HCT116 (cell line): ENCODE results near the gene CPHXL2. TPM values are rescaled to one million over a fixed set of nuclear protein-coding genes. Genes with fewer than 3 reads are reported as not detected.

Source experiments
- ATAC-seq: fragments of 200-7000 bp; cut with Tn5 transposase; 2 replicates; pipeline ENCODE4 v1.9.1; 2020; ENCODE audit warnings: mild to moderate bottlenecking, moderate library complexity
- BruUV-seq: library from RNA; stranded (reverse); fragments of 400-500 nt; replicated peaks from 2 replicates; lab custom pipeline; 2021; lab: Mats Ljungman, UMichigan
- CTCF ChIA-PET: fragments of 300-600 bp; sonication (Branson Sonifier 250); formaldehyde crosslinking; loops from one replicate; lab custom pipeline; 2021; ENCODE audit warnings: antibody characterized with exemption; lab: Charles Lee
- POLR2A ChIA-PET: fragments of 300-600, 350-600 bp; sonication (Branson Sonifier 250); formaldehyde crosslinking; loops from one replicate; lab custom pipeline; 2021; ENCODE audit warnings: antibody characterized with exemption; lab: Charles Lee
- RAD21 ChIA-PET, 2 experiments: fragments of 300-600 bp; sonication (Branson Sonifier 250); formaldehyde crosslinking; loops; one replicate each; lab custom pipeline; 2023; ENCODE audit warnings: low total read pairs in 2 of 2; ENCODE audit not compliant: uncharacterized antibody in 2 of 2, unreplicated experiment in 2 of 2, low non-redundant PET in 1 of 2; lab: Charles Lee
- DNase-seq: peaks from one replicate; pipeline ENCODE4 v3.0.0-alpha.2; 2010; ENCODE audit warnings: low read depth, low spot score
- H2AFZ ChIP-seq: fragments of 200-600 bp; shearing (Covaris generic), sonication (generic); 2 replicates; pipeline ENCODE4 v1.6.1; 2017; ENCODE audit warnings: low read depth, mixed run types, mixed read lengths, antibody characterized with exemption, low read length; ENCODE audit not compliant: poor library complexity, severe bottlenecking
- H3K27ac ChIP-seq: 2 replicates; pipeline ENCODE4 v1.5.1; 2012; ENCODE audit warnings: low read depth, low read length
- H3K27me3 ChIP-seq: fragments of 200-600 bp; sonication (generic); 2 replicates; pipeline ENCODE4 v1.6.1; 2016; ENCODE audit warnings: mixed run types, low read length, mixed read lengths; ENCODE audit not compliant: insufficient read depth
- H3K36me3 ChIP-seq, 2 experiments: fragments of 200-500 bp in 1 of 2; fragments of 200-600 bp in 1 of 2; sonication (Bioruptor generic) in 1 of 2; sonication (generic) in 1 of 2; 2 replicates each; pipeline versions ENCODE4 v1.5.1 to v1.6.1; 2014 to 2016; ENCODE audit warnings: low read length in 2 of 2, inconsistent platforms in 1 of 2, mixed read lengths in 1 of 2, mixed run types in 1 of 2; ENCODE audit not compliant: insufficient read depth in 2 of 2, control insufficient read depth in 1 of 2
- H3K4me1 ChIP-seq, 2 experiments: fragments of 200-600 bp in 1 of 2; sonication (generic) in 1 of 2; 2 replicates each; pipeline versions ENCODE4 v1.5.1 to v1.6.1; 2012 to 2017; ENCODE audit warnings: low read length in 2 of 2, inconsistent platforms in 1 of 2, mild to moderate bottlenecking in 1 of 2, mixed read lengths in 1 of 2, mixed run types in 1 of 2, moderate library complexity in 1 of 2; ENCODE audit not compliant: insufficient read depth in 2 of 2, control insufficient read depth in 1 of 2
- H3K4me2 ChIP-seq: fragments of 200-600 bp; sonication (generic); 2 replicates; pipeline ENCODE4 v1.6.1; 2017; ENCODE audit warnings: mixed run types, low read length, mixed read lengths
- H3K4me3 ChIP-seq, 2 experiments: fragments of 200-600 bp in 1 of 2; sonication (generic) in 1 of 2; replicated peaks in 1 of 2; 2 replicates each; pipeline ENCODE4 v1.5.1; 2011 to 2016; ENCODE audit warnings: low read length in 2 of 2, control low read depth in 1 of 2, low read depth in 1 of 2, mild to moderate bottlenecking in 1 of 2, mixed read lengths in 1 of 2, mixed run types in 1 of 2
- H3K79me2 ChIP-seq: fragments of 200-600 bp; sonication (generic); 2 replicates; pipeline ENCODE4 v1.6.1; 2017; ENCODE audit warnings: mild to moderate bottlenecking, mixed run types, low read length, moderate library complexity, mixed read lengths; ENCODE audit not compliant: insufficient read depth
- H3K9ac ChIP-seq: fragments of 200-600 bp; sonication (generic); 2 replicates; pipeline ENCODE4 v1.6.1; 2016; ENCODE audit warnings: low read length, mixed read lengths
- H3K9me2 ChIP-seq: fragments of 200-600 bp; sonication (generic), shearing (Covaris generic); 2 replicates; pipeline ENCODE4 v1.6.1; 2017; ENCODE audit warnings: mixed run types, mild to moderate bottlenecking, moderate library complexity; ENCODE audit not compliant: insufficient read depth
- H3K9me3 ChIP-seq, 2 experiments: fragments of 200-500 bp in 1 of 2; fragments of 200-600 bp in 1 of 2; sonication (Bioruptor generic) in 1 of 2; sonication (generic) in 1 of 2; 2 replicates each; pipeline ENCODE4 v1.6.1; 2014 to 2017; ENCODE audit warnings: low read length in 2 of 2, mixed read lengths in 2 of 2, inconsistent platforms in 1 of 2, low read depth in 1 of 2, mild to moderate bottlenecking in 1 of 2, mixed run types in 1 of 2, moderate library complexity in 1 of 2; ENCODE audit not compliant: control insufficient read depth in 1 of 2, insufficient read depth in 1 of 2
- H4K20me1 ChIP-seq: fragments of 200-600 bp; sonication (generic), shearing (Covaris generic); 2 replicates; pipeline ENCODE4 v1.6.1; 2017; ENCODE audit warnings: mixed run types, mild to moderate bottlenecking, moderate library complexity; ENCODE audit not compliant: insufficient read depth
- CEBPB ChIP-seq: IDR thresholded peaks from 2 replicates; pipeline ENCODE4 v1.6.1; 2012; ENCODE audit warnings: low read depth
- CTCF ChIP-seq, 3 experiments: fragments of 200-600 bp in 1 of 3; sonication (generic) in 1 of 3; IDR thresholded peaks in 2 of 3; conservative IDR thresholded peaks in 1 of 3; 2 replicates each; pipeline ENCODE4 v1.5.1; 2012 to 2017; ENCODE audit warnings: low read depth in 2 of 3, low read length in 2 of 3, antibody characterized with exemption in 1 of 3, borderline replicate concordance in 1 of 3, control low read depth in 1 of 3, mild to moderate bottlenecking in 1 of 3, mixed read lengths in 1 of 3, mixed run types in 1 of 3, moderate library complexity in 1 of 3; ENCODE audit not compliant: insufficient read depth in 1 of 3
- EGR1 ChIP-seq: IDR thresholded peaks from 2 replicates; pipeline ENCODE4 v1.6.1; 2012; ENCODE audit warnings: low read depth
- EZH2 ChIP-seq: fragments of 200-600 bp; sonication (generic); IDR thresholded peaks from 2 replicates; pipeline ENCODE4 v1.6.1; 2017; ENCODE audit warnings: antibody characterized with exemption, mixed run types
- FOSL1 ChIP-seq: IDR thresholded peaks from 2 replicates; pipeline ENCODE4 v1.6.1; 2012; ENCODE audit warnings: low read depth
- JUND ChIP-seq: IDR thresholded peaks from 2 replicates; pipeline ENCODE4 v1.6.1; 2012
- POLR2A ChIP-seq: IDR thresholded peaks from 2 replicates; pipeline ENCODE4 v1.7.0; 2011; ENCODE audit warnings: borderline replicate concordance; ENCODE audit not compliant: insufficient read depth, insufficient read length; ENCODE audit errors: extremely low read depth
- POLR2AphosphoS5 ChIP-seq: IDR thresholded peaks from 2 replicates; pipeline ENCODE4 v1.6.1; 2011; ENCODE audit warnings: mild to moderate bottlenecking, low read depth, low read length, moderate library complexity
- SIN3A ChIP-seq: IDR thresholded peaks from 2 replicates; pipeline ENCODE4 v1.6.1; 2012; ENCODE audit warnings: low read depth
- SRF ChIP-seq: IDR thresholded peaks from 2 replicates; pipeline ENCODE4 v1.6.1; 2012; ENCODE audit warnings: low read depth
- TCF7L2 ChIP-seq: IDR thresholded peaks from 2 replicates; pipeline ENCODE4 v1.7.0; 2011; ENCODE audit warnings: borderline replicate concordance, inconsistent platforms; ENCODE audit not compliant: insufficient read depth, insufficient read length; ENCODE audit errors: extremely low read depth
- ZFX ChIP-seq: fragments of 450-650 bp; IDR thresholded peaks from 2 replicates; pipeline ENCODE4 v1.6.1; 2017
- ZNF274 ChIP-seq: fragments of 200-500 bp; sonication (Bioruptor generic); IDR thresholded peaks from 2 replicates; pipeline ENCODE4 v1.6.1; 2014; ENCODE audit warnings: mild to moderate bottlenecking, low read depth, low read length, inconsistent platforms
- intact Hi-C: fragments of 100-400 bp; cut with micrococcal nuclease; formaldehyde crosslinking; loops from 2 replicates; pipeline ENCODE4 v1.10.0; 2022
- total RNA-seq: library from RNA; stranded (reverse); gene quantifications from one replicate; pipeline ENCODE4 v1.2.1, GENCODE V29; 2021; ENCODE audit not compliant: unreplicated experiment
- TF ChIP-seq, protein P1 (sequence below): IDR thresholded peaks from 2 replicates; pipeline ENCODE4 v1.6.1; 2011; ENCODE audit warnings: mild to moderate bottlenecking, low read length, moderate library complexity; ENCODE audit not compliant: insufficient replicate concordance; ENCODE audit errors: extremely low read depth
- TF ChIP-seq, protein P2 (sequence below): IDR thresholded peaks from 2 replicates; pipeline ENCODE4 v1.6.1; 2012; ENCODE audit warnings: low read depth
- TF ChIP-seq, protein P3 (sequence below): IDR thresholded peaks from 2 replicates; pipeline ENCODE4 v1.6.1; 2012

The CPHXL2 gene
- total RNA-seq, 1 experiment from 2014 or later = not detected

DNA sequence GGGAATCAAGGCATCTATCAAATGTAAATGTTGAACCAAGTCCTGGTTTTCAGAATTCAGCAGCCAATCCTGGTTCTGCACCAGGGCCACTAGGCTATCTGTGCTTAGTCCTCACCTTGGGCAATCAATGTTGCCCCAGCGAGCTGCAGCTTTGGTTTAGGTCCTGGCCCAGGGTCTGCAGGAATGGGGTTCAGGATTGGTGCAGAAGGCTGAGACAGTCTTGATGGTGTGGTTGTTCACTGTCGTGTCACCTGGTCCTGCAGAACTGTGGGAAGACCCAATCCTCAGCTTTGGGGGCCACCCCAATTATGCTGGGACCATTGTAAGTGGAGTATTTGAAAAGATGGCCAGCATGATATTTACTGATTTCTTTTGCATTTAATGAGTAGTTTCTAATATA, 18.6 kb downstream of the CPHXL2 start:
- CTCF ChIA-PET = no interaction called here
- no peak overlapping the region for H3K4me3 ChIP-seq
- H3K9ac ChIP-seq = no peak overlapping the region
- POLR2A ChIA-PET = no interaction called here
- no peaks in the 10 kb centered on the region for H3K27me3 ChIP-seq
- ATAC-seq = no peak
- no peak for TF ChIP-seq ZFX
- no peak for TF ChIP-seq POLR2AphosphoS5
- TF ChIP-seq, protein P1, sequence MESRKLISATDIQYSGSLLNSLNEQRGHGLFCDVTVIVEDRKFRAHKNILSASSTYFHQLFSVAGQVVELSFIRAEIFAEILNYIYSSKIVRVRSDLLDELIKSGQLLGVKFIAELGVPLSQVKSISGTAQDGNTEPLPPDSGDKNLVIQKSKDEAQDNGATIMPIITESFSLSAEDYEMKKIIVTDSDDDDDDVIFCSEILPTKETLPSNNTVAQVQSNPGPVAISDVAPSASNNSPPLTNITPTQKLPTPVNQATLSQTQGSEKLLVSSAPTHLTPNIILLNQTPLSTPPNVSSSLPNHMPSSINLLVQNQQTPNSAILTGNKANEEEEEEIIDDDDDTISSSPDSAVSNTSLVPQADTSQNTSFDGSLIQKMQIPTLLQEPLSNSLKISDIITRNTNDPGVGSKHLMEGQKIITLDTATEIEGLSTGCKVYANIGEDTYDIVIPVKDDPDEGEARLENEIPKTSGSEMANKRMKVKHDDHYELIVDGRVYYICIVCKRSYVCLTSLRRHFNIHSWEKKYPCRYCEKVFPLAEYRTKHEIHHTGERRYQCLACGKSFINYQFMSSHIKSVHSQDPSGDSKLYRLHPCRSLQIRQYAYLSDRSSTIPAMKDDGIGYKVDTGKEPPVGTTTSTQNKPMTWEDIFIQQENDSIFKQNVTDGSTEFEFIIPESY = no peak
- no peak for TF ChIP-seq JUND
- no peak for TF ChIP-seq FOSL1
- no peak for TF ChIP-seq EGR1
- no peak for TF ChIP-seq SRF
- TF ChIP-seq EZH2 = no peak
- TF ChIP-seq, protein P2, sequence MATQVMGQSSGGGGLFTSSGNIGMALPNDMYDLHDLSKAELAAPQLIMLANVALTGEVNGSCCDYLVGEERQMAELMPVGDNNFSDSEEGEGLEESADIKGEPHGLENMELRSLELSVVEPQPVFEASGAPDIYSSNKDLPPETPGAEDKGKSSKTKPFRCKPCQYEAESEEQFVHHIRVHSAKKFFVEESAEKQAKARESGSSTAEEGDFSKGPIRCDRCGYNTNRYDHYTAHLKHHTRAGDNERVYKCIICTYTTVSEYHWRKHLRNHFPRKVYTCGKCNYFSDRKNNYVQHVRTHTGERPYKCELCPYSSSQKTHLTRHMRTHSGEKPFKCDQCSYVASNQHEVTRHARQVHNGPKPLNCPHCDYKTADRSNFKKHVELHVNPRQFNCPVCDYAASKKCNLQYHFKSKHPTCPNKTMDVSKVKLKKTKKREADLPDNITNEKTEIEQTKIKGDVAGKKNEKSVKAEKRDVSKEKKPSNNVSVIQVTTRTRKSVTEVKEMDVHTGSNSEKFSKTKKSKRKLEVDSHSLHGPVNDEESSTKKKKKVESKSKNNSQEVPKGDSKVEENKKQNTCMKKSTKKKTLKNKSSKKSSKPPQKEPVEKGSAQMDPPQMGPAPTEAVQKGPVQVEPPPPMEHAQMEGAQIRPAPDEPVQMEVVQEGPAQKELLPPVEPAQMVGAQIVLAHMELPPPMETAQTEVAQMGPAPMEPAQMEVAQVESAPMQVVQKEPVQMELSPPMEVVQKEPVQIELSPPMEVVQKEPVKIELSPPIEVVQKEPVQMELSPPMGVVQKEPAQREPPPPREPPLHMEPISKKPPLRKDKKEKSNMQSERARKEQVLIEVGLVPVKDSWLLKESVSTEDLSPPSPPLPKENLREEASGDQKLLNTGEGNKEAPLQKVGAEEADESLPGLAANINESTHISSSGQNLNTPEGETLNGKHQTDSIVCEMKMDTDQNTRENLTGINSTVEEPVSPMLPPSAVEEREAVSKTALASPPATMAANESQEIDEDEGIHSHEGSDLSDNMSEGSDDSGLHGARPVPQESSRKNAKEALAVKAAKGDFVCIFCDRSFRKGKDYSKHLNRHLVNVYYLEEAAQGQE = no peak
- TF ChIP-seq, protein P3, sequence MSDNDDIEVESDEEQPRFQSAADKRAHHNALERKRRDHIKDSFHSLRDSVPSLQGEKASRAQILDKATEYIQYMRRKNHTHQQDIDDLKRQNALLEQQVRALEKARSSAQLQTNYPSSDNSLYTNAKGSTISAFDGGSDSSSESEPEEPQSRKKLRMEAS = no peak
- TF ChIP-seq CTCF (IDR thresholded peaks at IDR 0.05 in 2 of 3, conservative IDR thresholded peaks at IDR 0.05 in 1 of 3; ENCODE audit: borderline replicate concordance in 1 of 3, insufficient read depth in 1 of 3, low read depth in 2 of 3, low read length in 2 of 3) = no peak
- no peak for TF ChIP-seq CEBPB
- no peak for TF ChIP-seq ZNF274
- no peak for TF ChIP-seq POLR2A
- TF ChIP-seq SIN3A = no peak
- no peak for TF ChIP-seq TCF7L2
- no peak overlapping the region for H2AFZ ChIP-seq
- no peaks in the 10 kb centered on the region for H4K20me1 ChIP-seq
- no peak for DNase-seq
- H3K4me2 ChIP-seq = no peak overlapping the region
- intact Hi-C loops = no loop called here
- H3K27ac ChIP-seq = no peak overlapping the region
- no peaks in the 10 kb centered on the region for H3K9me2 ChIP-seq
- H3K79me2 ChIP-seq = peaks cover 12% of the 10 kb centered on the region
- H3K9me3 ChIP-seq = no peaks in the 10 kb centered on the region
- H3K4me1 ChIP-seq = no peaks in the 10 kb centered on the region
- no TSS peak for BruUV-seq
- peaks cover 13 to 31% of the 10 kb centered on the region in 2 experiments; a peak in 2 of 4 replicates for H3K36me3 ChIP-seq
- RAD21 ChIA-PET = no interaction called here
